Tibial nerve (tissue), 4 donors: Measurements from ENCODE around the gene ZBTB40.

Experiments used
- CTCF ChIP-seq, 5 experiments: fragments of 200-600 bp in 3 of 5; fragments of 450-650 bp in 2 of 5; sonication (generic) in 3 of 5; IDR thresholded peaks; one replicate each; pipeline ENCODE4 v1.5.1; 2016 to 2019; ENCODE audit warnings: antibody characterized with exemption in 5 of 5, mild to moderate bottlenecking in 3 of 5, moderate library complexity in 2 of 5
- EP300 ChIP-seq, 2 donors: sonication (generic); formaldehyde crosslinking; IDR thresholded peaks; one replicate each; pipeline ENCODE4 v1.6.1; 2017; ENCODE audit warnings: antibody characterized with exemption in 2 of 2, mild to moderate bottlenecking in 1 of 2
- POLR2A ChIP-seq, 2 donors: fragments of 450-650 bp; IDR thresholded peaks; one replicate each; pipeline ENCODE4 v1.6.1; 2017; ENCODE audit warnings: antibody characterized with exemption in 2 of 2, mild to moderate bottlenecking in 2 of 2, moderate library complexity in 2 of 2

GRCh38 chr1:22461678-22462527, 10.3 kb downstream of the ZBTB40 start:
- TF ChIP-seq POLR2A (IDR thresholded peaks at IDR 0.05) (no peak), CTCF (IDR thresholded peaks at IDR 0.05) (no peak), EP300 (IDR thresholded peaks at IDR 0.05) (no peak)
